Fibroblast of lung (primary cell): ENCODE measurements around the gene TGFBR3L.

Source experiments
- CTCF ChIP-seq, 2 donors: IDR thresholded peaks in 1 of 2; conservative IDR thresholded peaks in 1 of 2; 1 replicate in 1 of 2; 2 replicates in 1 of 2; pipeline ENCODE4 v1.5.1; 2011 to 2012; ENCODE audit warnings: low read length in 2 of 2, control low read depth in 1 of 2, inconsistent platforms in 1 of 2, low read depth in 1 of 2, mild to moderate bottlenecking in 1 of 2
- EZH2 ChIP-seq: IDR thresholded peaks from 2 replicates; pipeline ENCODE4 v1.5.1; 2012; ENCODE audit warnings: low read length, control low read depth, mild to moderate bottlenecking; ENCODE audit errors: missing control alignments

GRCh38 chr19:7888826-7889217 is 25.8 kb upstream of the TGFBR3L start:
- TF ChIP-seq CTCF (conservative IDR thresholded peaks at IDR 0.05 in 1 of 2, IDR thresholded peaks at IDR 0.05 in 1 of 2; ENCODE audit: low read depth in 1 of 2, low read length in 2 of 2) (no peak), EZH2 (no peak)
